Fibroblast of gingiva (primary cell): ENCODE data around the gene CDH4.

Experiments used
- DNase-seq: peaks from one replicate; pipeline ENCODE4 v3.0.0-alpha.2; 2011; ENCODE audit warnings: low read depth

Gene CDH4

DNA sequence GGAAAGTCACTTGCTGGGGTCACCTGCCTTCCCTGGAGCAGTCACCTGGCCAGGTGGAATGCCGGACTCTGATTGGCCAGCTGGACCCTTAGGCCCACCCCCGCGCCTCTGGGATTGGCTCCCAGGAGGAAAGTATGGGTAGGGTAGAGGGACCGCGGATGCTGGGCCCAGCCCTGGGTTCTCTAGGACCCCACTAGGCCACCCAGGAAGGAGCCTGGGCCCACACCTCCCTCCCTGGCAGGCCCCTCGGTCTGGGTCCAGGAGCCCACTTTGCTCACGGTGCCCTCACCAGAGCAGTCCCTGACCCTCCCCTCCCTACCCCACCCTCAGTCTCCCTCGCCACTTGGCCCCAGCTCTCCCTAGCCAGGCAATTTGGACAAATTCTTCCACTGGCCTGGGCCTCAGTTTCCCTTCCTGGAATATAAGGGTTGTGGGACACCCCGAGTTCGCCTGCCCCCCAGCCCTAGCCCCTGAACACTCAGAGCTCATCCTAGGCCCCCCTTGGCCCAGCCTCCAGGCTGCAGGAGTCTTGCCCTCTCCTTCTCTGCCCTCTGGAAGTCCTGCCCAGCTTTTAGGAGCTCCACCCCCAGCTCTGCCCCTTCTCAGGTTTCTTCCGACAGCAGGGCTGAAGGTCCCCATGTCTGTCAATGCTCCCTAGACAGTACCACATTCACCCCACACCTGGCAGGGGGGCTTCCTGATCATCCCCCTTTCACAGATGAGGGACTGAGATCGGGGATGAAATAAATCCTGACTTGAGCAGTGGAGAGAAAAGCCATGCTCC, 514.0 kb downstream of the CDH4 start:
- no peak for DNase-seq

GRCh38 chr20:61766921-61767610, 515.0 kb downstream of the CDH4 start:
- DNase-seq, result no peak

DNA sequence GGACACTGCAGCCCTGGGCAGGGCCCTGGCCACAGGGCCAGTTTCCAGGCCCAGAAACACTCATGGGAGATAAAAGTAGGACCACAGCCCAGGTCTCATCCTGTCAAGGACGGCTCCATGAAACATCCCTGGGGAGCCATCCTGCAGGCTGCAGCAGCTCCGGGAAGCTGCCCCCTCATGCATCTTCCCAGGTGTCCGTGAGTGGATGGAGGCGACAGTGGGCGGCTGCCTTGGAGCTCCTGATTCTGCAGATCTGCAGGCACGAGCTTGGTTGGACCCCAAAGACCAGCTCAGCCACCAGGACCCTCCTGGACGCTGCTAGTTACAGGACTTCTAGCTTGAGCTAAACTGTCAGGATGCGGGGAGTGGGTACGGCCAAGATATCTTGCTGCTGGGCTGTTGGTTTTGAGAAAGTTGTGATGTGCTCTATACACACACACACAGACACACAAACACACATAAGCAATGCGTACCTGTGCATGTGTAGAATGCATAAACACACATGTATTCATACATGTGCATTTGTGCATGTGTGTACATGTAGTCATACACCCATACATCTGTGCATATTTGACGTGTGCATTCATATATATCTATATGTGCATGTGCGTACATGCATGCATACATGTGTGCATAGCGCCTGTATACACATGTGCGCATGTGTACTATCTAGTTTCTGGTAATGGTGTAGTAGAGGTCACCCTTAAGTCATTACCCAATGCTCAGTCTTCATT, 515.9 kb downstream of the CDH4 start:
- DNase-seq, result no peak

GRCh38 chr20:61768571-61769285, 516.7 kb downstream of the CDH4 start:
- no peak for DNase-seq

DNA sequence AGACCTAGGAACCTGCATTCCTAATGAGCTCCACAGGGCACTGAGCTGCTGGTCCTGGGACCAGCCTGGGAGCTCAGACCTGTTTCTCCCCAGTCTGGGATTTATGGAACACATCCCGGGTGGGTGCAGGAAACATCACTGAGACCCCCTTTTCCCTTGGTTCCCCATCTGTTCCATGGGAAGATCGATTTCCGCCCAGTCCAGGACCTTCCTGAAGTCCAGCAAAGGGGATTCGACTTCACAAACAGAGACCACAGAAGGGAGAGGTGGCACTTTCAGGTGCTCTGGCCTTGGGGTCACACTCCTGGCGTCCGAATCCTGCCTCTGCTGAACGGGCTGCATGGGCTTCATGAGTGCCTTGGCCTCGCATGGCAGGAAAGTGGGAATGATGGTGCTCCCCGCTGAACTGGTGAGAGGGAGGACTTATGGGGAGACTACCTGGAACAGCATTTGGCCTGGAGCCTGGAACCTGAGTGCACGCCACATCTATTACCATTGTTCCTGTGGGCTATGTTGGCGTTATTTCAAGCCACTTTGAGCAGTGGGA, 517.3 kb downstream of the CDH4 start:
- DNase-seq, result no peak

DNA sequence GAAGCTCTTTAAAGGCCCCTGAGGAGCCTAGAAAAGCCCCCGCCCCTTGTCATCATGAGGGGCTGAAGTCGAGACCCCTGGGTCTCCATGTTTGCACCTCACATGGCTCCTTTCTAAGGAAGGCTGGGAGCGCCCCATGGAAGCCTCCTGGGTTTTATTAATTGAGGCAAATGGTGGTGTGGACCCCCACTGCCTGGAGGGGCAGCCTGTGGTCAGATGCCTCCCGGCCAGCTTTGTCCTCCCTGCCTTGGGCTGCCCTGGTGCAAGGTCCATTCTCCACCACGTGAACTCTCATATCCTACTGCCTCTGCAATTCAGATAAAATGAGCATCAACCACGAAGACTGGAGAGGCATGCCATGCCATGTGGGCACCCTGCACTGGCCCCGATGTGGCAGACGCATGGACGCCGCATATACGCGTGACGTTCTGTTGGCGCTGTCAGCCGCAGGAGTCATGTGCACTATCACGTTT, 518.1 kb downstream of the CDH4 start:
- DNase-seq, result no peak

GRCh38 chr20:61771805-61772350, 519.8 kb downstream of the CDH4 start:
- no peak for DNase-seq

DNA sequence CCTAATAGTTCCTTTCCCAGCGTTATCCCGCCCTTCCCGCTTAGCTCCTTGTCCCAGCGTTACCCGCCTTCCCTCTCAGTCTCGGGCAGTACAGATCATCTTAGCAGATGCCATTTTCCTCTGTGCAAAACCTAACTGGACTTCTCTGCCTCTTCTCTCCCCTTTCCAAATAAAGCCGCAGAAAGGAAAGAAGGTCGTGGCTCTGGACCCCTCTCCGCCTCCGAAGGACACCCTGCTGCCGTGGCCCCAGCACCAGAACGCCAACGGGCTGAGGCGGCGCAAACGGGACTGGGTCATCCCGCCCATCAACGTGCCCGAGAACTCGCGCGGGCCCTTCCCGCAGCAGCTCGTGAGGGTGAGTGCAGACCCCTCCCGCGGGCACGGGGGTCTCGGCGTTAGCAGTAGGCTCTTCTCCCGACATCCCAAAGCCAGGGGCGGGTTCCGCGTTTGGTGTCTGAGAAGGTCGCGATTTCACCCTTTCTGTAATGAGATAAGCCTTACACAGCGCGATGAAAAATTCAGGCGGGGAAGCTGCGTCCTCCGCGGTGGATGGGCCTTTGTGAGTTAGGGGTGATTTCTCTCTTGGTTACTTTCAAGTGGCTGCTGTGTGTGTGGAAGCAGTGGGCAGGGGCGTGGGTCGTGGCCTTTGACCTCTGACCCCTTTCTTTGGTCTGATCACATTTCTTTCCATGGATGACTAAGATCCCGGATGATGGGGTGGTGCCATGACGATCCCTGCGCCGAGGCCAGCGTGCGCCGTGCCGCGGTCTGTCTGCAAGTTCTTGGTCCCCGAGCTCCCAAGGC, 521.0 kb downstream of the CDH4 start:
- no peak for DNase-seq

DNA sequence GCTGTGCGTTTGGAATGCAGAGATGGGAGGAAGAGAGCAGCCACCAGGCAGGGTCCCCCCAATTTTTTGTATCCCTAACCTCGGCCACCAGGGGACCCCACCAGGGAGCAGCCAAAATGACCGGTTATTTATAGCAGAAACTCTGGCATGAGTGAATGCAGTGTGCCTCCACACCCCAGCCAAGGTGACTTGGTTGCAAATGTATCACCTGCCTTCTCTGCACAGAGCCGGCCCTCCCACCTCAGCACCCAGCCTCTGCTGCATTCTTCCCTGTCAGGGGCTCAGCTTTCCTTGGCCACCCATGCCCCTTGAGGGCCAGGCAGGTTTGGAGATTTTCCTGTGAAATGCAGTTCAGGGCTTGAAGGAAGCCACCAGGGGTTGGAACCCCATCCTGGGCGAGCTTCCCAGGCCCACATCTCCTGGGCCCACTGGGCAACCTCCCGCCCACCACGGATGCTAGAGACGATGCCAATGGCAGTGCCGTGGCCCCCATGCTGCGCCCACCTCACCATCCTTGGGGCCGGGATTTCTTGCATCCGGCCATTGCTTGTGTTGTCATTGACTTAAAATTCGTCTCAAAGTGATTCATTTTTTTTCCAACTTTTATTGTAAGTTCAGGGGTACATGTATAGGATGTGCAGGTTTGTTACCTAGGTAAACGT, 522.0 kb downstream of the CDH4 start:
- no peak for DNase-seq

GRCh38 chr20:61775423-61775822, 523.4 kb downstream of the CDH4 start:
- DNase-seq, result no peak

DNA sequence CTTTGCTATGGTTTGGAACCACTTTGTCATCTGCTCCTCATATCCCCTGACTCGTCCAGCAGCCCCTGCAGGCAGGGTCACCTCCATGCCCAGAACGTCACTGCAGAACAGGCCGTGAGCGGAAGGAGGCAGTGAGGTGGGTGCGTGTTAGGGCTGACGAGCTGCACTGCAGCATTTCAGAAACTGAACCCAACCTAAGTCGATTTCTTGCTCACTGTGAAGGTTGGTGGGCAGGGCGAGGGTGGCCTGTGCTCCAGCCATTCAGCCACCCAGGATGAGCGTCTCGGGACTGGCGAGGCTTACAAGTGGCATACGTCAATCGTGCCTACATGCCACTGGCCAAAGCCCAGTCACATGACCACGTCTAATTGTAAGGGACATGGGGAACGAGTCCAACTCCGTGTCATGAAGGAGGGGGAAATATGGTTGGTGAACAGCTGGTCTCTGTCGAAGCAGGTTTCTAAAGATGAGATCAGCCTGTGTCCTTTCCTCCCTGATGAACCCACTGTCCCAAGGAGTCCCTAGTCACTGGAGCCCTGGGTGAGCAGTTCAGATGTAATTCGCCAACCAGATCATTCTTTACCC, 524.5 kb downstream of the CDH4 start:
- no peak for DNase-seq

DNA sequence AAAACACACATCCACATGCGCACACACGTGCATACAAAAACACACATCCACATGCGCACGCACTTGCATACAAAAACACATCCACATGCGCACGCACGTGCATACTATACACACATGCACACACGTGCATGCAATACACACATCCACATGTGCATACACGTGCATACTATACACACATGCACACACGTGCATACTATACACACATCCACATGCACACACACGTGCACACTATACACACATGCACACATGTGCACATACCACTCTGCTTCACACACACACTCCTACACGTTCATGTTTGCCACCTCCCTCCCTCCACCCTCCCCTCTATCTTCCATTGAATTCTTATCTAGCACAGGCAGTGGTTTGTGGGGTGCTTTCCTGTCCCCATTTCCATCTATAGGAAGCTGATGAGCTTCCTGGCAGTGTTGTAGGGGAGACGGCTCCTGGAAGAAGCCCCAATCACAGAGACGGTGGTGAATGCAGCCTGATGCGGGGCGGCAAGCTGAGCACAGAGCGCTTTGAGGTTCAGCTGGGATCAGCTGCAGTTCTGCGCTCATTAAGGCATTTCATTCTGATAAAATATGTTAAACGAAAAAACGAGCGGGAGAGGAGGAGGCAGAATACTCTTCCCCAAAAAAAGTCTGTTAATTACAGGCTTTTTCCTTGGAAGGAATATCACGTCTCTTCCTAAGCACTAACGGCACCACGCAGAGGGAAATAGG, 525.9 kb downstream of the CDH4 start:
- DNase-seq, result no peak

DNA sequence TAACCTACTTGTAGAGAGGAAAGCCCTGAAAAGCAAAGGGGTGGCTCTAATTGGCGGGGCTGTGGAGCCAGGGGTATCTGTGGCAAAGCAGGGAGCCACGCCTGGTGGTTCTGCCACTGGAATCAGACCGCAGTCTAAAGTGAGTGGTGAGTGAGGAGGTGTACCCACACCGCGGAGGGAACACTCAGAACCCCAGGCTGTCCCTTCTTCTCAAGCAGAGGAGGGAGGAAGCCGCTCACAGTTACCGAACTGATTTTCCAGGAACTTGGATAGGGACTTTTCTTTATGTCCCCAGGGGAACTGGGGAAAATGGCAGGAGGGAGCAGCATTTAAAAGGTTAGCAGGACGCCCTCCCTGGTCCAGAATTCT, 526.4 kb downstream of the CDH4 start:
- DNase-seq, result no peak

DNA sequence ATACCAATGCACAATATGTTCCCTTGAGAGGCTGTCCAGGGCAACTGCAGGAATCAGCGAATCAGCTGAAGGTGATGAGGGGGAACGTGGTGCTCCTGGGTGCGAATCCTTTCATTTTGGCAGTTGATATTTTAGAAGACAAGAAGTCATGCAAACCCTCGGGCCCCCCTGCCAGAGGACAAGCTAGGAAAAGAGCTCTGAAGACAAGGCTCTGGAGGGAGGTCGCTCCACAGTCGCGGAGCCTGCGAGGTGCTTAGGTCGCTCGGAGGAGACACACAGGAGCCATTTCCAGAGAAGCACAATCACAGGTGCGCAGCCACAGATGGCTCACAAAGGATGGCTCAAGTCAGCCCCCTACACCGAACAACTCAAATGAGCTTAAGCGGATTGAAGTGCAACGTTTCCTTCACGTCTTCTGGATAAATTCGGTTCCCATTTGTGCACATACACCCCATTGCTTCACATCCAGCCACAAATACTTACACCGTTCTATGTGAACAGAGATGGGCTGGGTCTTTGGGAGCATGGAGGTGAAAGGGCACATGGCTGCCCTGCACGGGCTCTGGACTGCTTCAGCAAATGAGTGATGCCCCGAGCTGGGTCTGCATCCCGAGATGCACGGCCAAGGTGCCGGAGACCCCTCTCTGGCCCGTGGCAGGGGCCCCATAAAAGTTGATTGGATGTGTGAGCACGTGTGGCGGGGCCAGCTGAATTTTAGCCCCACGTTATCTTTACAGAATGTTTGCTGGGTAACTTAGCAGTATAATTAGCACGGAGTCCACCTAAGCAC, 527.3 kb downstream of the CDH4 start:
- DNase-seq, result no peak

DNA sequence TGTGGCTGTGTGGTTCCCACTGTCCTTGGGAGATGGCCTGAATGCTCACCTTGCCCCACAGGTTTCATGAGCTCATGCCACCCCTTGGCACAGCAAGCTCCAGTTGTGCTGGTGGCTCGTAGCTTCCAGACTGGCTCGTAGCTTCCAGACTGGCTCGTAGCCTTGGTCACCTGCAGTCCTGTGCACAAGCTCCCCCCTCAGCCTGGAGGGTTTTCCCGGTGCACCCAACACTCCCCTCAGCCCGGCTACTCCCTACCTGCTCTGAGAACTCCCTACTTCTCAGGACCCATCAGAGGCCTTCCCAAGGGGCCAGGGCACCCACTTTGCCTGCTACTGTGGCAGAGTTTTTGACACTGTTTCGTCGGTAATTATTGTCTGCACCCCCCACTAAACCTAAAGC, 528.0 kb downstream of the CDH4 start:
- no peak for DNase-seq

- no peak for DNase-seq
Observed at GRCh38 chr20:61784801-61785566, 532.9 kb downstream of the CDH4 start.

DNA sequence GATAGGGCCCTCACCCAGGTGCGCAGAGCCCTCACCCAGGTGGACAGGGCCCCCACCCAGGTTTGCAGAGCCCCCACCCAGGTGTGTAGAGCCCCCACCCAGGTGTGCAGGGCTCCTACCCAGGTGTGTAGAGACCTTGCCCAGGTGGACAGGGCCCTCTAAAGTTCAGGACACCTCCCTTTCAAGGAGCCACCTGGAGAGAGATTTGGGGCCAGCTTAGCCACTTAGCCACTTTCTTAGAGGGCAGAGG, 533.4 kb downstream of the CDH4 start:
- no peak for DNase-seq

DNA sequence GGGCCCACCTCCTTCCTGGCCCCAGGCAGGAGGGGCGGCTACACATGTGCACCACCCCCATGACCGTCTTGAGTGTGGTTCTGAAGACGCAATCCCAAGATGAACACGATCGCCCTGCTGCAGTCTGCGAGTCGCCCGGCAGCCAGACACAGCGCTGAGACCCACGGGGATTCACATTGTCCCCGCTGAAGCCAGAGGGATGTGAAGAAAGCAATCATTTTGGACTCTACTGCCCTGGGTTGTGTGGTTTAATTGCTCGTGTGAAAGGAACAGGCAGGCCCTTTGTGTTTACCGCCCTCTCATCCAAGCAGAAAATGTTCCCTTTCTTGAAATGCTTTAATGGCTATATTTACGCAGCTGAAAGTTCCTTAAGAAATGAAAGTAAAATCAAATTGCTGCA, 534.2 kb downstream of the CDH4 start:
- no peak for DNase-seq
